Esophagus muscularis mucosa (tissue), 3 donors: ENCODE measurements around the gene ATP13A3.

ENCODE experiments used
- POLR2A ChIP-seq: fragments of 450-650 bp; IDR thresholded peaks from one replicate; pipeline ENCODE4 v1.6.1; 2017; ENCODE audit warnings: antibody characterized with exemption, moderate library complexity, mild to moderate bottlenecking, low read depth
- POLR2AphosphoS5 ChIP-seq, 2 donors: sonication (generic); formaldehyde crosslinking; IDR thresholded peaks; one replicate each; pipeline ENCODE4 v1.6.1; 2017; ENCODE audit warnings: antibody characterized with exemption in 2 of 2
- TF ChIP-seq, protein P1 (sequence below), 3 experiments: fragments of 200-600 bp in 2 of 3; fragments of 450-650 bp in 1 of 3; sonication (generic) in 2 of 3; IDR thresholded peaks; one replicate each; pipeline ENCODE4 v1.5.1; 2017 to 2019; ENCODE audit warnings: antibody characterized with exemption in 3 of 3, mild to moderate bottlenecking in 2 of 3, moderate library complexity in 1 of 3

DNA sequence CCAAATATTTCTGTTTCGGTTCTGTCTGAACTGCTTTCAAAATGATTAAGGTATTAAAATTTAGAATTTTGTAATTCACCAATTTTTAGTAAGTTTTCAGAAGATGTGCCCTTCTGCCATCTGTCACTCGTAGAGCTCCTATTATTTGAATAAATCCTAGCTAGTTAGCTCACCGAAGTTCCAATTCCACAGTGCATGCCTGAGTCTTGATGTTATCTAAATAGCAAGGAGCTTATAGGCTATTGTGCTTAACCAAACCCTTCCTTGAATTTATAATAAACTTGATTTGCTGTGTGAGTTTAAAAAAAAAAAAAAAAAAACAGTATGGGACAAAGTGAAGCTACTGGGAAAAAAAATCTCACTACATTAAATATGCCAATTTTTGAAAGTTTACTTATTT is 18.7 kb downstream of the ATP13A3 start:
- TF ChIP-seq POLR2A (no peak), POLR2AphosphoS5 (IDR thresholded peaks at IDR 0.05) (no peak)
- TF ChIP-seq, protein P1, sequence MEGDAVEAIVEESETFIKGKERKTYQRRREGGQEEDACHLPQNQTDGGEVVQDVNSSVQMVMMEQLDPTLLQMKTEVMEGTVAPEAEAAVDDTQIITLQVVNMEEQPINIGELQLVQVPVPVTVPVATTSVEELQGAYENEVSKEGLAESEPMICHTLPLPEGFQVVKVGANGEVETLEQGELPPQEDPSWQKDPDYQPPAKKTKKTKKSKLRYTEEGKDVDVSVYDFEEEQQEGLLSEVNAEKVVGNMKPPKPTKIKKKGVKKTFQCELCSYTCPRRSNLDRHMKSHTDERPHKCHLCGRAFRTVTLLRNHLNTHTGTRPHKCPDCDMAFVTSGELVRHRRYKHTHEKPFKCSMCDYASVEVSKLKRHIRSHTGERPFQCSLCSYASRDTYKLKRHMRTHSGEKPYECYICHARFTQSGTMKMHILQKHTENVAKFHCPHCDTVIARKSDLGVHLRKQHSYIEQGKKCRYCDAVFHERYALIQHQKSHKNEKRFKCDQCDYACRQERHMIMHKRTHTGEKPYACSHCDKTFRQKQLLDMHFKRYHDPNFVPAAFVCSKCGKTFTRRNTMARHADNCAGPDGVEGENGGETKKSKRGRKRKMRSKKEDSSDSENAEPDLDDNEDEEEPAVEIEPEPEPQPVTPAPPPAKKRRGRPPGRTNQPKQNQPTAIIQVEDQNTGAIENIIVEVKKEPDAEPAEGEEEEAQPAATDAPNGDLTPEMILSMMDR (IDR thresholded peaks at IDR 0.05): no peak
